Ureter (tissue), 1 donor: Measurements from ENCODE around the gene LHX5. TPM values are rescaled to one million over a fixed set of nuclear protein-coding genes. Genes with fewer than 3 reads are reported as not detected.

Source experiments
- DNase-seq: peaks from one replicate; pipeline ENCODE4 v3.0.0-alpha.2; 2020; ENCODE audit warnings: low spot score
- total RNA-seq: library from RNA; stranded (reverse); gene quantifications from one replicate; pipeline ENCODE4 v1.2.4, GENCODE V29; 2023
- donor health status: DM: yes; HTN: yes; CAD: no.

LHX5 gene
- total RNA-seq, 1 donor from 2014 or later, result not detected

GRCh38 chr12:113477842-113478215 is 6.2 kb upstream of the LHX5 start:
- DNase-seq, result no peak

DNA sequence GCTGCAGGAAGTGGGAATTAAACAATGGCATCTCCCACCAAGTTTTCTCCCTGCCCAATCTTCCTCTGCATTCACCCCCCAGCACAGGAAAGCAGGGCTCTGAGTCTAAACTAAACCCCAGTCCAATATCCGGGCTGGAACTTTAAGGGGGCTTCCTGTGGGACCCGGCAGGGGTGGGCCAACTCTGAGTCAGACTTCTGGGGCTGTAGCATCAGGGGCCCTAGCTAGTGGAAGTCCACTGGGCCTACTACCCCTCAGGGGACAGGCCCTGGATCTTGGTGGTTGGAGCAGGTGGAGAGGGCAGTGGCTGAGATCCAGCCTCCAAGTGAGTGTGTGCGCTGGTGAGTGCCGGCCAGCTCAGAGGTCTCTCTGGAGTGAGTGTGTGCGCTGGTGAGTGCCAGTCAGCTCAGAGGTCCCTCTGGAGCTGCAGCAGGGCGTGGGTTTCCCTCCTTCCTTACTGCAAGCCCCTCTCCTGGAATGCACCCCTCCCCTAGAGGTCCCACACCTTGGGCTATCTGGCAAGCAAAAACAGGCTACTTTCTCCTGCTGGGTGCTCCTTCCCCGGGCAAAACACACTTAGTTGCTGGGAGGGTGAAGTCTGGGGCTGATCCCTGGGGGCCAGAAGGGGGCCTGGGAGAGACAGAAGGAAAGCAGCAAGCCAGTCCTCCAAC is 5.6 kb upstream of the LHX5 start:
- DNase-seq, result no peak

- no peak for DNase-seq
Observed at GRCh38 chr12:113476176-113476986, 4.7 kb upstream of the LHX5 start.

GRCh38 chr12:113475451-113476175 is 3.9 kb upstream of the LHX5 start:
- no peak for DNase-seq

GRCh38 chr12:113474635-113475436 is 3.2 kb upstream of the LHX5 start:
- DNase-seq, result no peak

DNA sequence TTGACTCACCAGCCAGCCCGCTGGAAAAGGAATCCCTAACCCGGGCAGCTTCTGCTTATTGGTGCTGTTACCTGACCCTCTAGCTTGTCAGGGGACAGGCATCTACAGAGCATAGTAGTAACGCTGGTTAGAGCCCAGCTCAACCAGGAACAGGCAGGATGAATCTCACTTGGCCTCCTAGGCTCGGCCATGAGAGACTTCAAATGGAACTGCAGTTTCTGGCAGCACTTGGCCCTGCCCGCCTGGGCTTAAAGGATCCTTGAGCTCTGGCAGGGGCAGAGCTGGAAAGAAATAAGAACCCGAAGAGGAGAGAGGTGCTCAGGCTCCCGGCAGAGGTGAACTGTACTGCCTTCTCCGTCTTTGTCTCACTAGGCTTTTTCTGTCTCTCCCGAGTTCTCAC is 2.3 kb upstream of the LHX5 start:
- no peak for DNase-seq

- DNase-seq, result no peak
Observed at GRCh38 chr12:113473400-113473799, 1.7 kb upstream of the LHX5 start.

GRCh38 chr12:113472191-113473121 is 785 bp upstream of the LHX5 start:
- DNase-seq, result no peak

DNA sequence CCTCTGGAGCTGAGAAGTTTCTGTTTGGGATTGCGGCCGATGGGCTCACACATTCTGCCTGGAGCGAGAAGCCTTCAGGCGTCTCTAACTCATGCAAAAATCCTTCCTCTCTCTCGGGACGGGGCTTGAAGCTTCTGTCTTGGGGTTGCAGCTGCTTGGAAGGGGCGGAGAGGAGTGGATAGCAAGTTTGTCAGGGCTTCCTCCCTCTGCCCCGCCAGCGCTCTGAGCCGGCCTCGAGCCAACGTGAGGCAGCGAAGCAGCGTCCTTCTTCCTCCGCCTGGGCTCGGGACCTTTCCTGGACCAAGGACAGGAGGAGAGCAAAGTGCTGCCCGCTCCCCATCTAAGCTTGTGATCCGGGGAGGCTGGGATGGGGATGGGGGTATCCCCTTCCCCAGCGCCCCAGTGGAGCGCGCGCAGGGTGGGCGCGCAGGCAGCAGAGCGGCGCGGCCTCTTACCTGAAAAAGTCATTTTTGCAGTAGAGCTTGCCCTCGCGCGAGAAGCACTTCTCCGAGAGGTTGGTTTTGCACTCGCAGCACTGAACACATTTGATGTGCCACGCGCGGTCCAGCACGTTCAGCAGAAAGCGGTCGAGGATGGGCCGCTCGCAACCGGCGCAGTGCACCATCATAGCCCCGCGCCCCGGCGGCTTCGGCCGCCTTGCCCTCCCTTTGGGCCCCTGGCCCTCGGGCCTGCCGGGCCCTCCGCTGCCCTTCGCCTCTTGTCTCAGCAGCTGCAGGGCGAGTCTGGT is 626 bp downstream of the LHX5 start:
- no peak for DNase-seq

- no peak for DNase-seq
Observed at GRCh38 chr12:113469949-113470743, 1.5 kb downstream of the LHX5 start.

DNA sequence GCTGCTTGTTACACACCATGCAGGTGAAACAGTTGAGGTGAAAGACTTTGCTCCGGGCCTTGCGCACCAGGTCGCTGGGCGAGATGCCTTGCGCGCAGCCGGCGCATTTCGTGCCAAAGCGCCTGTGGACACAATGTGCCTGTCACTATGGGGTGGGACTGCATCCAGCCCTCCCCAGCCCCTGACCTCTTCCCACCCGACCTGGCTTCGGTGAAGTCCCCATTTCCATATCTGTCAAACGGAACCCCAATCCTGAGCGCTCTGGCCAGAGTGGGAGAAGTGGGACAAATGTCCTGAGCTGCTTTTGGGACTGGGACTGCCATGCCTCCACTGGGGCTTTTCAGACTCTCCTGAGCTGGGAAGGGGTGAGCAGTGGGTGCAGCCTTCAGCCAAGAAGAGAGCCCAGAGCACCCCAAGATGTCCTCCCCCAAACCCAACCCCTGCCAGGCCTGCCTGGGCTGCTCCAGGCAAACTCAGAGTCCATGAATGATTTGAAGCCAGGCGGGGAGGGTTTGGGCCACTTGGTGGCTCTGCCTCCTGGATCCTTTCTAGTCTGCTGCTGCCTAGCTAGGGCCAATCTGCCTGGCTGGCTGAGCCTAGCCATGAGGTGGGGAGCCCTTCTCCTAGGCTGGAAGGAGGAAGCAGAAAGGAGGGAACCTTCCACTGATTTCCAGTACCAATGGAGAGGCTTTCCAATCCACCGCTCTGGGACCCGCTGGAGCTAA is 2.3 kb downstream of the LHX5 start:
- DNase-seq, result no peak

- DNase-seq, result no peak
Observed at GRCh38 chr12:113468365-113469223, 3.1 kb downstream of the LHX5 start.

GRCh38 chr12:113467502-113468364 is 3.9 kb downstream of the LHX5 start:
- DNase-seq, result no peak

DNA sequence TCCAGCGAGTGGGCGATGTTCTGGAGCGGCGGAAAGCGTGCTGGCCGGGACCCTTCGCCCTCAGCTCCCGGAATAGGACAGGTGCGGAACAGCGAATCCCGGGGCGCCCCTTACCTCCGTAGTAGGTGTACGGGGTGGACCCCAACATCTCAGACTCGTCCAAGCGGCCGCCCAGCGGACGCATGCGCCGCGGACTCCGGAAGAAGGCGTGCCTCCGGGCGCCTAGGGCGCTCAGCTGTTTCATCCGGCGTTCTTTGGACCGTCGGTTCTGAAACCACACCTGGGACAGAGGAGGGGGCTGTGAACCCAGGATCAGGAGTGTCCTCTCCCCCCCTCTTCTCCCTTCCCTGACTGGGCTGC is 4.5 kb downstream of the LHX5 start:
- DNase-seq, result no peak

GRCh38 chr12:113466454-113467141 is 5.1 kb downstream of the LHX5 start:
- DNase-seq, result no peak
